NCI-H748 (cell line): Measurements from ENCODE around the gene CCDC150.
"Not testable (repeated sequence)": the region's sequence is repeated elsewhere in the genome, so short reads cannot be mapped to it uniquely, and the experiment has no call there.

Experiments used
- DNase-seq: peaks from one replicate; lab custom pipeline; 2025; ENCODE audit not compliant: unreplicated experiment; lab: John Stamatoyannopoulos, UW

The CCDC150 gene

DNA sequence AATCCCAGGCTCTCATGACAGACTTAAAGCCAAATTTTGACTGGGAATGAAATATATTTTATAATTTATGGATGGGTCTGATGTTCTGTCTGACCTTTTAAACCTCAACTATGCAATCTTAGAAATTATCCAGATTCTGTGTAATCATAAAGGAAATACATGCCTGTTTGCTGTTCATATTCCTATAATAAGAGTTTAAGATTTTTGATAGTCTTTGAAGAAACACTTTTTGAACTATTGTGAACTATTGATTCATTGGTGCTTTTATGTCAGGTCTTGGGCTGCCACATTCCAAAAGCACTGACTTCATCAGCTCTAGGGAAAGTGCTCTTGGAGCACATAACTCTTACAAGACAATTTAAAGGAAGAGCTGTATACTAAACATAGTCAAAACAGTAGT is 64.2 kb downstream of the CCDC150 start:
- no peak for DNase-seq

DNA sequence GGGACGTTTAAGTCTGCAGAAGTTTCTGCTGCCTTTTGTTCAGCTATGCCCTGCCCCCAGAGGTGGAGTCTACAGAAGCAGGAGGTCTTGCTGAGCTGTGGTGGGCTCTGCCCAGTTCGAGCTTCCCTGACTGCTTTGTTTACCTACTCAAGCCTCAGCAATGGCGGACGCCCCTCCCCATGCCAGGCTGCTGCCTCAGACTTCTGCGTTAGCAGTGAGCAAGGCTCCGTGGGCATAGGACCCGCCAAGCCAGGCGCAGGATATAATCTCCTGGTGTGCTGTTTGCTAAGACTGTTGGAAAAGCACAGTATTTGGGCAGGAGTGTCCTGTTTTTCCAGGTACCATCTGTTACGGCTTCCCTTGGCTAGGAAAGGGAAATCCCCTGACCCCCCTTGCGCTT is 70.5 kb downstream of the CCDC150 start:
- DNase-seq, result not testable (repeated sequence)

DNA sequence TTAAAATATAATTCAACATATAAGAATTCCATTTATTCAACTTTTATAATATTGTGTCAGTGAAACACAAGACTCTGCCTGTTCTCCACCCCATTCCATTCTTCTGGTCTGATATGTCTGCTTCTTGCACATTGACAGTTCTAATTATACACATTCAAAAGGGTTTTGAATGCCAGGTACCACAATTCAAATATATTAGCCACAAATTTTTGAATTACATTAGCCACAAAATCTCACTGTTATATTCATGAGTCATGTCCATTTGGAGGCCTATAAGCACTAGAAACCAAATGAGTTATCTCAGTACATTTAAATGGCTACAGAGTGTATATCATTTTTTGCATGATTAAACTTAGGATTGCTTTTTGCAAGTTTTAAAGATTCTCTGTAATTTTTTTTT is 72.1 kb downstream of the CCDC150 start:
- no peak for DNase-seq

DNA sequence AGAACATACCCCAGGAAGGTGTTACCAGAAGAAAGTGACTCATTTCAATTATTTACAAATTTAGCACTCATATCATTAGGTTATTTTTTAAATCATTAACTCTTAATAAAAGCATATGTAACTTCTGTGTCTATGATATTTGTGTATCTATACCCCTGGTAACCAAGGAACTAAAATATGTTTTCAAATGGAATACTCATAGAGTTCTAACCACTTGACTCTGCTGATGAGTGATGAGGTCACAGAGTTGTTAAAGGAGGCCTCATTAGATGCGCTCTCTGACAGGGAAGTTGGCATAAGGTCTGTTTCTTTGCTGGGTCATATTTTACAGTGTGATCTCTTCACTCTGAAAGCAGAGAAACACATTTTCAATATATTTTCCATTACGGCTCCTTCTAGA is 73.4 kb downstream of the CCDC150 start:
- DNase-seq, result no peak

DNA sequence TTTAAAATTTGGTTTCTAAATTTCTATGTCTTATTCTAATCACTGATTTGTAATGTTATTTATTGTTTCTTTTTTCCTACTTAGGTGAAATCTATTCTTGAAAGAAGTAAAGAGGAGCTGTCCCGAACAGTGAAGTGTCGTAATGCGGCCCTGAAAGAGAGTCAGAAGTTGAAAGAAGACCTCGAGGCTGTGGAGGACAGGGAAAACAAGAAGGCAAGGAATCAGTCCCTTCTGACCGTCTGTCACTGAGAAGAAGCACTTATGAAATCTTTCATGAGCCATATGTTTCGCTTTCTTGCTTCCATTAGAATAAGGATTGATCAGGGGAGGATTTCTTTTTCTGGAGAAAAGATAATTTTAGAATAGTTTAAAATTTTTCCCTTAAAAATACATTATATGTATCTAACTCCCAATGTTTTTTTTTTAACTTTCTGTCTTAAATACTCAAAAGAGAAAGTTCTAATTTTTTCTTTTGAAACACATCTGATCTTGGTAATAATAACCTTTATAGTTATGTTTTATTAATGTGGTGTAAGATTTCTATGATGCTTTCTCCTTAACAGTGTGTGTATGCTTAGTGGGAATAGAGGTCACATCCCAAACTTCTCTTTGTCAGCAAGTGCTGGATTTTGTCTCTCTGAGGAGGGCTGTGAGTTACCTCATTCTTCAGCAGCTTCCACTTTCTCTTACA is 79.0 kb downstream of the CCDC150 start:
- no peak for DNase-seq

DNA sequence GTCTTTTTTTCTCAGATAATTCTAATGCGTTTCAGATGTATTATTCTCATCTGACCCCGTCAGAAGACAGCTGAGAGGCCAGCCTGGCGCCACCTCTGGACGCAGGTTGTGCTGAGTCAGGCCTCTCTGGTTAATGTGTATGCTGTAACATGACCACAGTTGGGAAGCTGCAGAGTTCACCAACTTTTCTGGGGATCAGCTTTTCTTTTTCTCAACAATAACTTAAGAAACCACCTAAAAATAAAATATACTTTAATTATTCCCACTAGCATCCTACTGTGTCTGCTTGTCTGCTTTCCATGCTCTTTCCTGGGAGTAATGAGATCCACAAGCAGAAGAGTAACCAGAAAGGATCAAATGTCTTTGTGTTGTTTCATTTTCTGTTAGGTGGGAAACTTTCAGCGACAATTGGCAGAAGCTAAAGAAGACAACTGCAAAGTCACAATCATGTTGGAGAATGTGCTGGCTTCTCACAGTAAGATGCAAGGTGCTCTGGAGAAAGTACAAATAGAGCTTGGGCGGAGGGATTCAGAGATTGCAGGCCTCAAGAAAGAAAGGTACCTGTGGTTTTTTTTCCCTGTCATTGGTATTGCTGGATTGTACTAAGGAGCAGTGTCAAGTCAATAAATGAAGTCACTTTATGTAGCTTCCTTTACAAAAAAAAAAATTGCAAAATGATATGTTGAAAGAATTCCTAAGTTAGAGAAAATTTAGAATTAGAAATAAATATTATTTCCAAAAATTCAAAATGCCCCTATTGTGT is 79.8 kb downstream of the CCDC150 start:
- DNase-seq, result peak; percentile 22

DNA sequence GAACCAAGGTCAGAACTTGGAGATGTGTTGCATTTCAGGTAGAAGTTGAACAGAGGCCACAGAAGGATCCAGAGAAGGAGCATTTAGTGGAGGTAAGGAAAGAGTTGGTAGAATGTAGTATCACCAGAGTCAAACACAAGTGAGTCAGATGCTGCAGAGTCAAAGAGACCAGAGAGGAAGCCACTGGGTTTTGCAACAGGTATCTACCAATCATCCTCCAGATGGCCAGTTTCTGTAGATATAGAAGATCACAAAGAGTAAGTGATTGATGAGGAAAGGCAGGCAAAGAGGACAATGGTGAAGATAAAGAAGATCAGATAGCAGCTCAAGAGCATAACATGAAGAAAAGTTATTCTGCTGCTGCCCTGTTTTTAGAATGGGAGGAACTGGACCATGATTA is 84.1 kb downstream of the CCDC150 start:
- DNase-seq, result no peak

DNA sequence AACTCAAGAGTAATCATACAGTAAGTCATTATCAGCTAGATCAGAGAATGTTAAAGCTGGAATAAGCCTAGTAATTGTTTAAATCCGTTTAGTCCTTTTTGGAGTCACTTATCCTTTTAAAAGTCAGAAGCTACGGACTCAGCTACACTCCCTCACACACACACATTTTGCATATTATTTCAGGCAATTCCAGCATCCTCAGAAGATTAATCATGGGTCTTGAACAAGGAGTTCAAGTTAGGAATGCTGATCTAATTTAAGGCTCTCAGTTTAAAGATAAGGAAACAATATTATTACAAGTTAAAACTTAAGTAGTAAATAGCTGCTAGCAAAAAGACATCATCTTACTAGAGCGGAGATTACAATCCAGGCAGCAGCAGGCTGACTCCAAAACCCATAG is 85.7 kb downstream of the CCDC150 start:
- no peak for DNase-seq

DNA sequence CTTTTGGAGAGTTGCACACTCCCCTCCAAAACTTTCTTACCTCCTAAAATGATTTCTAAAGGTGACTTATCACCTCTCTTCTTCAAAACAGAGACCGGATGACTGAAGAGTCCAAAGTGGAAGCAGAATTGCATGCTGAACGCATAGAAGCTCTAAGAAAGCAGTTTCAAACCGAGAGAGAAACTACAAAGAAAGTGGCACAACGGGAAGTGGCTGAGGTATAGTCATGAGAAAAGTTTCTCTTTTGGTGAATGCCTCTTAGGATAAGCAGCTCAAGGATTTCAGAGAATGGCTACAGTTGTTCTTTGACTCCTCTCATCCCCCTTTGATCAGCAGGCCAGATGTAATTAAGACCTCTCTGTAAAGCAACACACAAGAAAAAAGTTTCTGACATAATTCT is 86.4 kb downstream of the CCDC150 start:
- DNase-seq, result no peak

DNA sequence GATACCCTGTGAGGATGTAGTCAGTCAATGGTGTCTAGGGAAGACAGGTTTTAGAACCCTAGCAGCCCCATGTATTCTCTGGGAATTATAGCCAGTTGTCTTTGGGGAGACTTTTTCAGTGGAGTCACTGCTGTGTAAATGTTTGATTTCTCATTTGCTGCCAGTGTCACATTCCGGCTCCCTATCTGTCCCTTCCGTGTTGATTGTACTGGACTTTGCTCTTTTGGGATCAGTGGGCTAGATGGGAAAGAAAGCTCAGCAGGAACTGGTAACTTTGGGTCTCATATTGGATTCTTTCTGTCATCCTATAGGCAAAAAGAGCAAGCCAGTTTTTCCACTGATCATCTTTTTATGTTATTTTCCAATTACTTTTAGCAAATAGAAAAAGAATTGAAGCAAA is 89.9 kb downstream of the CCDC150 start:
- no peak for DNase-seq

DNA sequence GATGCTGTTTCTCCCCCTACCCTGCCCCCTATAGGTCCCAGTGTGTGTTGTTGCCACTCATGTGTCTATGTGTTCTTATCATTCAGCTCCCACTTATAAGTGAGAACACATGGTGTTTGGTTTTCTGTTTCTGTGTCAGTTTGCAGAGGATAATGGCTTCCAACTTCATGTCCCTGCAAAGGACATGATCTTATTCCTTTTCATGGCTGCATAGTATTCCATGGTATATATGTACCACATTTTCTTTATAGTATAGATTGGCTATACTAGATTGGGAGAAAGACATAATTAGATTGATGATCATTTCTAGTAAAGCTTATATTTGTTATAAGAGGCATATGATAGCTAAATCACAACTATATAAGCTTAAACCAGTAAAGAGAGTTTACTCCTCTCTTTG is 97.1 kb downstream of the CCDC150 start:
- not testable (repeated sequence) for DNase-seq

DNA sequence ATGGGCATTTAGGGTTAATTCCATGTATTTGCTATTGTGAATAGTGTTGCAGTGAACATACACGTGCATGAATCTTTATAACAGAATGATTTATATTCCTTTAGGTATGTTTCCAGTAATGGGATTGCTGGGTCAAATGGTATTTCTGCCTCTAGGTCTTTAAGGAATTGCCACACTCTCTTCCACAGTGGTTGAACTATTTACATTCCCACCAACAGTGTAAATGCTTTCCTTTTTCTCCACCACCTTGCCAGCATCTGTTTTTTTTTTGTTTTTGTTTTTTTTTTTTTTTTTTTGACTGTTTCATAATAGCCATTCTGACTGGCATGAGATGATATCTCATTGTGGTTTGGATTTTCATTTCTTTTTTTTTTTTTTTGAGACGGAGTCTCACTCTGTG is 97.5 kb downstream of the CCDC150 start:
- DNase-seq, result no peak

DNA sequence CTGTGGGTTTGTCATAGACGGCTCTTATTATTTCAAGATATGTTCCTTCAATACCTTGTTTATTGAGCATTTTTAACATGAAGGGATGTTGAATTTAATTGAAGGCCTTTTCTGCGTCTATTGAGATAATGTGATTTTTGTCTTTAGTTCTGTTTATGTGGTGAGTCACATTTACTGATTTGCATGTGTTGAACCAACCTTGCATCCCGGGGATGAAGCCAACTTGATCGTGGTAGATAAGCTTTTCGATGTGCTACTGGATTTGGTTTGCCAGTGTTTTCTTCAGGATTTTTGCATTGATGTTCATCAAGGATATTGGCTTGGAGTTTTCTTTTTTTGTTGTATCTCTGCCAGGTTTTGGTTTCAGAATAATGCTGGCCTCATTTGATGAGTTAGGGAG is 99.5 kb downstream of the CCDC150 start:
- no peak for DNase-seq

DNA sequence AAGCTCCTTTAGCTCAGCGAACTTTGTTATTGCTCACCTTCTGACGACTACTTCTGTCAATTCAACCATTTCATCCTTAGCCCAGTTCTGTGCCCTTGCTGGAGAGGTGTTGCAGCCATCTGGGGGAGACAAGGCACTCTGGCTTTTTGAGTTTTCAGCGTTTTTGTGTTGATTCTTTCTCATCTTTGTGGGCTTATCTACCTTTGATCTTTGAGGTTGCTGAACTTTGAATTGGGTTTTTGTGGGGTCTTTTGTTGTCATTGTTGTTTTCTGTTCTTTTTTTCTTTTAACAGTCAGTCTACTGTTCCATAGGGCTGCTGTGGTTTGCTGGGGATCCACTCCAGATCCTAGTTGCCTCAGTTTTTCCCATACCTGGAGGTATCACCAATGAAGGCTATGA is 102.7 kb downstream of the CCDC150 start:
- no peak for DNase-seq

DNA sequence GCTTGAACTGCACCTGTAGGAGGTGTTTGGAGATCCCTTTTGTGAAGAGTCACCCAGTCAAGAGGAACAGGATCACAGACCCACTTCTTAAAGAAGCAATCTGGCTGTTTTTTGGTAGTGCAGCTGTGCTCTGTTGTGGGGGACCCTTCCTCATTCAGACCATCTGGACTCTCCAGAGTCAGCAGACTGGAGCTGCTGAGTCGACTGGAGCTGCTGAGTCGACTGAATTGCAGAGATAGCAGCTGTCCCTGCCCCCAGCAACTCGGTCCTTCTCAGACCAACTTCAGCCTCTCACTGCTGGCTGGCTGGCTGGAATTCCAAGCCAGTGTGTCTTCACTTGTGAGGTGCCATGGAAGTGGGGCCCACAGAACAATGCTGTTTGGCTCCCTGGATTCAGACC is 103.2 kb downstream of the CCDC150 start:
- no peak for DNase-seq

DNA sequence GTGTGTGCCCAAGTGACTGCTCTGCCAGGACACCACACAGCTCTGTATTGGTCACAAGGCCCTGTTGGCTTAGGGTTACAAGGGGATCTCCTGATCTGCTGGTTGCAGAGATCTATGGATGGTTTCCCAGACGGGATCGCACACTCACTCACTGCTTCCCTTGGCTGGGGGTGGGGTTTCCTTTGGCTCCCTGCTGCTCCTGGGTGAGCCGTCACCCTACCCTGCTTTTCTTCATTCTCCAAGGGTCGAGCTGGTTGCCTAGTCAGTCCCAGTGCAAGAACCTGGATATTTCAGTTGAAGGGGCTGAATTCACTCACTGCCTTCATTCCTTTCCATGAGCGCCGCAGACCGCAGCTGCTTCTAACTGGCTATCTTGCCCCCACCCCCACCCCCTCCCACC is 103.7 kb downstream of the CCDC150 start:
- DNase-seq, result no peak

DNA sequence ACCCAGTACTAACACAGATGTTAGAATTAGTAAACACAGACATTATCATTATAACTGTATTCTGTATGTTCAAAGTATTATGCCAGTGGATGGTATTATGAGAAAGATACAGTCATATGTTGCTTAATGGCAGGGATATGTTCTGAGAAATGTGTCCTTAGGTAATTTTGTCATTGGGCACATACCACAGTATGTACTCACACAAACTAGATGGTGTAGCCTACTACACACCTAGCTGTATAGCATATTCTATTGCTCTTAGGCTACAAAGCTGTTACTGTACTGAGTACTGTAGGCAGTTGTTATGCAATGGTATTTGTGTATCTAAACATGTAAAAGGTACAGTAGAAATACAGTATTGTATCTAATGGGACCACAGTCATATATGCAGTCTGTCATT is 106.2 kb downstream of the CCDC150 start:
- no peak for DNase-seq

DNA sequence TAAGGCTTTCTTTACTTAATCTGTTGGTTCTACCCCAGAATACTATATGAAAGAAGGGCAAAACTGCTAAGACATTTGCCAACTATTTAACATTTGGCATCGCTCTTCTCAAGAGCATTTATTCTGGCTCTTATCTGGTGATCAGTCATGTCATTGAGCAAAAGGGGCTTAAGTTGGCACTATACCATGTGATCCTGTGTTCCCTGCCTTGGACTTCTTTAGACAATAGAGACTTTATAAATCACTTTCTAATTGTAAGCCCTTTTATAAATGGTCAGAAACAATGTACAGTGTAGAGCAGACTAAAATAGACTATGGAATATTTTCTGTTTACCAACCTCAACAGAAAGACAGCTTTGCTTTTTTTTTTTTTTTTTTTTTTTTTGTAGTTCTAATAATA is 107.9 kb downstream of the CCDC150 start:
- DNase-seq, result no peak

DNA sequence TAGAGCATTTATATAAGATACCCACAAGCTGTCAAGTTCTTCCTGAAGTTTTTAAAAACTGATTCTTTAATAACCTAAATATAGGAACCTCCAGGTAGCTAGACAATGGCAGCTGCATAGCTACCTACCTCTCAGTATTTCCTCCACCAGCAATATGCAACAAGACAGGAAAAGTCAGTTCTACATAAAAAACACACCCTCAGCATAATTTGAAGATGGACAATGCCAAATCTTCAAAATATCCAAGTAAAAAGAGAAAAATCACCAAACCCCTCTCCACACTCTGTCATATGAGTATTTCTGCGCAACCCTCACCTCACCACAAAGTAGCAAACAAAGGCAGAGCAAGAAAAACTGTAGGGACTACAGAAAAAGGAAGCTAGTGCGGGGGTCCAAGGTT is 108.6 kb downstream of the CCDC150 start:
- DNase-seq, result no peak

DNA sequence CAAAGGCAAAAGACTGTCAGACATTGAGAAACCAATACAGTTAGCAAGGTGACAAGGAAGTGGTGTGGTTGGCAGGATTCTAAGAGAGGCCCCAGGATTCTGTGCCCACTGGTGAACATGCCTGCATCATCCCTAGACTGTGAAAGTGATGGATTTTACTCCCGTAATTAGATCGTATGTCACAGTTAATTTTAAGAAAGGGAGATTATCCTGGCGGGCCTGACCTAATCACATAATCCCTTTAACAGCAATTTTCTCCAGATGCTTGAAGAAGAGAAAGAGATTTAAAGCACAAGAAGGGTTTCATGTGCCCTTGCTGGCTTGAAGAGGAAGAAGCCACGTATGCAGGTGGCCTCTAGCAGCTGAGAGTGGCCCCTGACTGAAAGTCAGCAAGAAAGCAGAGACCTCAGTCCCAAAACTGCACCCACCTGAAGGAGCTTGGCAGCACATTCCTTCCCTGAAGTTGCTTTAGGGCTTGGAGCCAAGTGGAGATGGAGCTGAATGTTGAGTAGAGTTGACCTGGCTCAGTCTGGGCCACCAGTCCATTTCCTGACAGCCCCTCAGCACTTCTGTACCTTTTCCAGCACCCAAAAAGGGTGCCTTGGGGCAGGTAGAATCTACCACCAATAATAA is 110.9 kb downstream of the CCDC150 start:
- no peak for DNase-seq

DNA sequence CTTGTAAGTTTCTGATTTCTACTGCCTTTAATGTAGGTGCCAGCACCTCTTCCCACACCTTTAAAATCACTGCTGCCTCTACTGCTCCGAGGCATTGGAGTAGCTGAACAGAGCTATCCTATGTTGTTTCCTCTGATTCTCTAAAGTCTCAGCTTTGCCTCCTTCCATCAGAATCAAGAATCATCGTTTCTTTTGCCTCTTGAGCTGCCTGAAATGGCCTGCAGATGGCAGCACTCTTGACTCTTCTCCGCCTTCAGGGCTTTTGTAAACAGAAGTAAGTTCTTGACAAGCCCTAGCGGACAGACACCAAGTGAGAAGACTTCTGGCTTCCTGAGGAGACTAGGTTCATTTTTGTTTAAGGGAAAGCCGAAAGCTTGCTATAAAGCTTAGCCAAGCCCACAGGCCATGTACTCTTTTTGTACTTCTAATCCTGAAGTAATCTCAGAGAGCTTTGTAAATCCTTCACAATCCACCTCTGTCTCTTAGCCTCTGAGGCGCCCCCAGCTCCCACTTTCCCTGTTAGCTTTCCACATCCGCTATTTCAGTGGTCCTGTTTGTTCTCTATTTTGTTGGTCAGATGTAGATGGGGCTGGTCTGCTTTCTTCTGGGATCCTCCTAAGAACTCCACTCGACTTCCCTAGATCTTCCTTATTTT is 111.6 kb downstream of the CCDC150 start:
- DNase-seq, result peak; percentile 72
